Mesenchymal stem cell (in vitro differentiated cells and primary cell): ENCODE data around the gene SH3GL2.

ENCODE experiments used
- DNase-seq: peaks from one replicate; pipeline ENCODE4 v3.0.0-alpha.2; 2013
- H2AFZ ChIP-seq: one replicate; pipeline ENCODE4 v1.6.1; 2013; ENCODE audit warnings: low read depth, mild to moderate bottlenecking, control low read depth, inconsistent platforms, low read length, moderate library complexity
- H2AK5ac ChIP-seq: 2 replicates; pipeline ENCODE4 v1.6.1; 2013; ENCODE audit warnings: low read length, moderate library complexity, mild to moderate bottlenecking, inconsistent platforms; ENCODE audit not compliant: severe bottlenecking
- H2BK120ac ChIP-seq: one replicate; pipeline ENCODE4 v1.6.1; 2013; ENCODE audit warnings: low read depth, mild to moderate bottlenecking, inconsistent platforms, low read length, moderate library complexity
- H2BK12ac ChIP-seq, 2 experiments: one replicate each; pipeline ENCODE4 v1.6.1; 2013; ENCODE audit warnings: inconsistent platforms in 2 of 2, low read length in 2 of 2, mild to moderate bottlenecking in 2 of 2, moderate library complexity in 2 of 2, control low read depth in 1 of 2
- H2BK15ac ChIP-seq: one replicate; pipeline ENCODE4 v1.6.1; 2013; ENCODE audit warnings: mild to moderate bottlenecking, low read depth, inconsistent platforms; ENCODE audit not compliant: poor library complexity, severe bottlenecking
- H2BK5ac ChIP-seq: 2 replicates; pipeline ENCODE4 v1.6.1; 2013; ENCODE audit warnings: low read depth, mild to moderate bottlenecking, low read length, control low read depth, inconsistent platforms; ENCODE audit not compliant: poor library complexity, severe bottlenecking
- H3K14ac ChIP-seq, 2 experiments: one replicate each; pipeline ENCODE4 v1.6.1; 2013; ENCODE audit warnings: inconsistent platforms in 2 of 2, low read length in 2 of 2, control low read depth in 1 of 2, mild to moderate bottlenecking in 1 of 2, moderate library complexity in 1 of 2
- H3K18ac ChIP-seq, 2 experiments: one replicate each; pipeline ENCODE4 v1.6.1; 2013; ENCODE audit warnings: inconsistent platforms in 2 of 2, low read length in 2 of 2, control low read depth in 1 of 2, low read depth in 1 of 2, mild to moderate bottlenecking in 1 of 2
- H3K23ac ChIP-seq, 2 experiments: one replicate each; pipeline ENCODE4 v1.6.1; 2013; ENCODE audit warnings: inconsistent platforms in 2 of 2, low read length in 2 of 2, mild to moderate bottlenecking in 2 of 2, moderate library complexity in 2 of 2, control low read depth in 1 of 2
- H3K27ac ChIP-seq: 2 replicates; pipeline ENCODE4 v1.5.1; 2013; ENCODE audit warnings: mild to moderate bottlenecking, moderate library complexity, low read length, control low read depth, inconsistent platforms; ENCODE audit not compliant: poor library complexity, severe bottlenecking
- H3K27me3 ChIP-seq, 2 experiments: 2 replicates each; pipeline versions ENCODE4 v1.6.1 to v1.7.0; 2013; ENCODE audit warnings: low read length in 2 of 2, mild to moderate bottlenecking in 2 of 2, moderate library complexity in 2 of 2, control low read depth in 1 of 2, inconsistent platforms in 1 of 2; ENCODE audit not compliant: control insufficient read depth in 1 of 2, insufficient read depth in 1 of 2
- H3K36me3 ChIP-seq, 2 experiments: 2 replicates each; pipeline versions ENCODE4 v1.6.1 to v1.7.0; 2013; ENCODE audit warnings: low read length in 2 of 2, control low read depth in 1 of 2, inconsistent platforms in 1 of 2, low read depth in 1 of 2, mild to moderate bottlenecking in 1 of 2; ENCODE audit not compliant: insufficient read depth in 2 of 2, control insufficient read depth in 1 of 2
- H3K4ac ChIP-seq, 2 experiments: one replicate each; pipeline ENCODE4 v1.6.1; 2013; ENCODE audit warnings: inconsistent platforms in 2 of 2, low read length in 2 of 2, mild to moderate bottlenecking in 2 of 2, moderate library complexity in 2 of 2, control low read depth in 1 of 2, low read depth in 1 of 2
- H3K4me1 ChIP-seq: 2 replicates; pipeline ENCODE4 v1.6.1; 2013; ENCODE audit warnings: low read depth, low read length, control low read depth; ENCODE audit not compliant: control insufficient read depth, insufficient read depth
- H3K4me2 ChIP-seq: 2 replicates; pipeline ENCODE4 v1.6.1; 2013; ENCODE audit warnings: low read length, mild to moderate bottlenecking, inconsistent platforms; ENCODE audit not compliant: poor library complexity, severe bottlenecking
- H3K4me3 ChIP-seq, 2 experiments: 2 replicates each; pipeline versions ENCODE4 v1.5.1 to v1.7.0; 2013; ENCODE audit warnings: low read length in 2 of 2, mild to moderate bottlenecking in 2 of 2, control low read depth in 1 of 2, low read depth in 1 of 2; ENCODE audit not compliant: insufficient read depth in 1 of 2
- H3K79me1 ChIP-seq: replicated peaks from 2 replicates; pipeline ENCODE4 v1.6.1; 2013; ENCODE audit warnings: mild to moderate bottlenecking, control low read depth, low read length, inconsistent platforms; ENCODE audit not compliant: poor library complexity, severe bottlenecking
- H3K9ac ChIP-seq: 2 replicates; pipeline ENCODE4 v1.7.0; 2013; ENCODE audit warnings: mild to moderate bottlenecking, low read length, moderate library complexity
- H3K9me3 ChIP-seq: 2 replicates; pipeline ENCODE4 v1.7.0; 2013; ENCODE audit warnings: mild to moderate bottlenecking, low read length; ENCODE audit not compliant: control insufficient read depth
- H4K8ac ChIP-seq: one replicate; pipeline ENCODE4 v1.6.1; 2013; ENCODE audit warnings: inconsistent platforms, mild to moderate bottlenecking, low read length, moderate library complexity
- H4K91ac ChIP-seq: one replicate; pipeline ENCODE4 v1.6.1; 2013; ENCODE audit warnings: mild to moderate bottlenecking, low read length, inconsistent platforms
- WGBS: methylation state at CpG from one replicate; pipeline ENCODE4 v1.1.7; 2013; ENCODE audit warnings: mixed read lengths; 5-methylcytosine and 5-hydroxymethylcytosine counted together

Gene SH3GL2

DNA sequence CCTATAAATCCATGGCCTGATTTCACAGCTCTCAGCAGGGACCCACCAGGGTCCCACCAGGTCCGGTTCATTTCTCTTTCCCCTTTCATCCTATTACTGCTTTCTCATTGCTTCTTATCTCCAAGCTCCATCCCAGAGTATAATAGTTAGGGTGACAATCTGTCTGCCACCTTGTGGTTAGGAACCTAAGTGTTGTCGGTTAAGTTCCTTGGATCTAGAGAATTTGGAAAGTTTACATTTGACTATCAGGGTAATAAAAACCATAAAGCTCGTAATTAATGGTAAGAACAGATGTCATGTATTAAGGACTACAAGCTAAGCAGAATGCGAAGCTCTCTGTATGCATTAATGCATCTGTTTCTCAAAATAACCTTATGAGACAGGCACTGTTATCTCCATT is 259.1 kb downstream of the SH3GL2 start:
- Histone ChIP-seq H4K91ac (no peak overlapping the region), H3K18ac (no peak overlapping the region), H3K27me3 (peaks cover 6 to 21% of the 10 kb centered on the region in 2 experiments), H3K9ac (no peak overlapping the region), H3K4me3 (no peak overlapping the region), H2AFZ (no peak overlapping the region), H3K23ac (no peak overlapping the region), H4K8ac (no peak overlapping the region), H2BK5ac (no peak overlapping the region), H2BK120ac (no peak overlapping the region), H3K36me3 (no peaks in the 10 kb centered on the region), H3K4me2 (no peak overlapping the region), H3K27ac (no peak overlapping the region), H3K14ac (no peak overlapping the region), H3K4ac (no peak overlapping the region), H3K79me1 (no peaks in the 10 kb centered on the region), H2BK15ac (no peak overlapping the region), H3K9me3 (no peaks in the 10 kb centered on the region), H2AK5ac (no peak overlapping the region), H3K4me1 (no peaks in the 10 kb centered on the region), H2BK12ac (no peak overlapping the region)
- WGBS: 61% methylated on average over 2 of the region's 4 CpGs
- DNase-seq: no peak

DNA sequence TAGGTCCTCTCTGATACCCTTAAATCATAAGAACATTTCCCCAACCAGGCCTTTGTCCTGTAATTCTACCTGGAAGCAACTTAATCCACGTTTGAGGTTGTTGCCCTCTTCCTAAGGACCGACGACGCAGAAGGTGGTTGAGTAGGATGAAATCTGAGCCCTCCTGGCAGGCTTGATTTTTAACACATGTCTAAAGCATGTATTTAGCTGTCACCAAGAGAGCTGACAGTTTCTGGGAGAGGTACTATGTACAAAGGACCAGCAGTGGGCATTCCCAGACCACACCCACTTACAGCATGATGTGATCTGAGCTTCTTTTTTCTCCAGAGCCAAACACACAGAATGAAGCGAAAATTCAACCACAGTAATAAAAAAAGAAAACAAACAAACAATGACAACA is 260.9 kb downstream of the SH3GL2 start:
- peaks cover 8% of the 10 kb centered on the region for H3K9me3 ChIP-seq
- no peaks in the 10 kb centered on the region for H3K36me3 ChIP-seq
- no peak overlapping the region for H3K4ac ChIP-seq
- H2BK5ac ChIP-seq: no peak overlapping the region
- no peak overlapping the region for H3K4me2 ChIP-seq
- H3K4me3 ChIP-seq: no peak overlapping the region
- H3K27me3 ChIP-seq: peaks cover under 1 to 13% of the 10 kb centered on the region in 2 experiments
- no peak overlapping the region for H4K8ac ChIP-seq
- H2BK15ac ChIP-seq: no peak overlapping the region
- DNase-seq: no peak
- no peak overlapping the region for H3K14ac ChIP-seq
- no peaks in the 10 kb centered on the region for H3K4me1 ChIP-seq
- no peak overlapping the region for H2AK5ac ChIP-seq
- no peak overlapping the region for H3K18ac ChIP-seq
- H2AFZ ChIP-seq: no peak overlapping the region
- WGBS: 60% methylated on average over 4 of the region's 5 CpGs
- no peak overlapping the region for H4K91ac ChIP-seq
- no peak overlapping the region for H3K9ac ChIP-seq
- H3K27ac ChIP-seq: no peak overlapping the region
- no peak overlapping the region for H2BK120ac ChIP-seq
- no peak overlapping the region for H2BK12ac ChIP-seq
- no peaks in the 10 kb centered on the region for H3K79me1 ChIP-seq
- H3K23ac ChIP-seq: no peak overlapping the region

DNA sequence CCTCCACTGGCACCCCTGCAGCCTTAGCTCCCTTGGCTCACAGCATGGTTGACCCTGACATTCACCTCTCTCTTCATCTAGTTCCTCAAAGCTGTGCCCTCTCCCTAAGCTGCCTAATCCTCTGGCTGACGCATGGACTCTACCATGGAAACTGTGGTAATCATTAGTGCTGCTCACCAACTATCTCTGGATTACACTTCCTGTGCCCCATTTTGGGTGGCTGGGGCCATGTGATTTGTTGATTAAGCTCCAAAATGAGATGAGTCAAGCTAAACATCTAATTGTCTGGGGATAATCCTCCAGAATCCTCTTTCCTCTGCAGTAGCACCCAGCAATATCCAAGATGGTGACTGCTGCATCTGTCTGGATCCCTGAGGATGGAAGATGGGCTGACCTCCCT is 264.4 kb downstream of the SH3GL2 start:
- H3K36me3 ChIP-seq: no peaks in the 10 kb centered on the region
- H3K27ac ChIP-seq: no peak overlapping the region
- peaks cover 12% of the 10 kb centered on the region for H3K9me3 ChIP-seq
- H3K23ac ChIP-seq: no peak overlapping the region
- 93% methylated on average over 1 of the region's 1 CpG for WGBS
- H3K14ac ChIP-seq: no peak overlapping the region
- no peak overlapping the region for H3K4me3 ChIP-seq
- no peak overlapping the region for H2BK120ac ChIP-seq
- H3K27me3 ChIP-seq: peaks cover 0 to 10% of the 10 kb centered on the region in 2 experiments
- no peak overlapping the region for H3K9ac ChIP-seq
- no peak overlapping the region for H2BK5ac ChIP-seq
- no peak for DNase-seq
- H4K91ac ChIP-seq: no peak overlapping the region
- H2AFZ ChIP-seq: no peak overlapping the region
- H2BK15ac ChIP-seq: no peak overlapping the region
- H3K18ac ChIP-seq: no peak overlapping the region
- no peaks in the 10 kb centered on the region for H3K79me1 ChIP-seq
- no peak overlapping the region for H2AK5ac ChIP-seq
- H3K4me2 ChIP-seq: no peak overlapping the region
- no peak overlapping the region for H2BK12ac ChIP-seq
- no peak overlapping the region for H3K4ac ChIP-seq
- no peak overlapping the region for H4K8ac ChIP-seq
- H3K4me1 ChIP-seq: no peaks in the 10 kb centered on the region
